ENCODE data around the gene EFNB3.

The EFNB3 gene

DNA sequence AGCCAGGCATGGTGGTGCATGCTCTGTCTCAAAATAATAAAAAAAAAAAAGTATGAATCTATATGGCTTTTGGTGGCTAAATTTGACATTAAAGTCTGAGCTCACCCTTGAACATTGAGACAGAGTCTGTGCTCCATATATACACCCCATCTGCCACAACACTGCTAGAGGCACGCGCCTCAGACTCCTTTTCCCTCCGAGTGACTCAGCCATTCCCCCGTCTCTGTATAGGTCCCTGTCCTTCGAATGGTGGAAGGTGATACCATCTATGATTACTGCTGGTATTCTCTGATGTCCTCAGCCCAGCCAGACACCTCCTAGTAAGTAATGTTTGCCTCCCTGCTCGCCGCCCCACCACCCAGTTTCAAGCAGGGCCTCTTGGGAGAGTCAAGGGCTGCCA, 4.5 kb upstream of the EFNB3 start:
- no peak for DNase-seq

DNA sequence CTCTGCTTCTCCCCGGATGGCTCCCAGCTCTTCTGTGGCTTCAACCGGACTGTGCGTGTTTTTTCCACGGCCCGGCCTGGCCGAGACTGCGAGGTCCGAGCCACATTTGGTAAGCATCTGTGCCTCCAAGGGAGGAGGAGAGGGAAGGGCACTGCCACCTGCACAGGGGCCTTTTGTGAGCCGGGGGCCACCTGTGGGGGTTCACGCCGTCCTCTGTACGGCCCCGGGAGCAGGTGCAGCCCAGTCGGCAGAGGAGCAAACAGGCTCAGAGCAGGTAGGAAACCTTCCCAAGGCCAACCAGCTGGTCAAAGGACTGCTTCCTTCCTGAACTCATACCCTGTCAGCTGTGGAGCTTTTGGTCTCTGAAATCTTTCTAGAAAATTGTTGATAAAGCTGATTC, 3.3 kb upstream of the EFNB3 start:
- DNase-seq: no peak

DNA sequence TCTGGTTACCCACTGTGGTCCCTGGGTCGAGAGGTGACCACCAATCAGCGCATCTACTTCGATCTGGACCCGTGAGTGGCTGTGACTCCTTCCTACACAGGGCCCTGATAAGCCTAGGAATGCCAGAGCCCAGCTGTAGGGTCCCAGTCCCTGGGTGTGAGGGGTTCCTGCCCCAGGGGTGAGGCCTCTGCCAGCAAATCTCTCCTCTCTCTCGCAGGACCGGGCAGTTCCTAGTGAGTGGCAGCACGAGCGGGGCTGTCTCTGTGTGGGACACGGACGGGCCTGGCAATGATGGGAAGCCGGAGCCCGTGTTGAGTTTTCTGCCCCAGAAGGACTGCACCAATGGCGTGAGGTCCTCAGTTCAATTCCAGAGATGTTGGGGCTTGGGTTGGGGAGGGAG, 2.2 kb upstream of the EFNB3 start:
- no peak for DNase-seq

DNA sequence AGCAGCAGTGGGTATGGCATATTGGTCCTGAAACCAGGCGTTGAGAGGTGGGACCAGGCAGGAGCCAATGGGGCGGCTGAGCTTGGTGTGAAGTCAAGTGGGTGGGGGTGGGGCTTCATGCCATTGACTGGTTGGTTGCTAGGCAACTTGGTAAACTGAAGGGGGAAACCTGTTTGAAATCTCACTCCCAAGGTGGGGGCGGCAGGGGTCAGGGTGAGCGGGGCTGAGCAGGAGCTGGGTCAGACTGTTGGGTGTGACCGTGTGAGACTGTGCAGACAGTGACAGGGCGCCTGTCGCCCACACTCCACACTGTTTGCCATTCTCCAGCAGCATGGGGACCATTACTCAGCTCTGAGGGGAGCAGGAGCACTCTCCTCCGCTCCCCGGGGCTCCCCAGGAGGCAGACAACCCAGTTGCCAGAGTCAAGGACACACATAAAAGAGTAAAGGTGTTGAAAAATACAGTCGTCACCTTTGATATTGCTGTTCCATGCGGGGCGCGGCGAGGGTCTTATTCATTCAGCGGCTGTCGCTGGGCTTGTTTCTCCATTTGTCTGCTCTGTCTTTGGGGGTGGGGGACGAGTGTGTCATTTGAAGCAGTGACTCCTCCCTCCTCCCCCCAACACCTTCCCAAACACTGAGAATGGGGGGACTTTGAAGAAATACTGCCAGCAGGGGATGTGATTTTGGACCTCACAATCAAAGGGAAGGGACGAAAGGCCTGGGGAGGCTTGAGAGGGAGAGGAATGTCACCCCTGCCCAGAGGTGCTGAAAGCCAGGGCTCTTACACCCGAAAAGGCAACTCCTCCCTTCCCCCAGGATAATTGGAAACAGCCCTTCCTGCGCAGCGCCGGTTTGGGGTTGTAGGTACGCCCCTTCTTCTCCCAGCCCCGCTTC, 1.2 kb upstream of the EFNB3 start:
- DNase-seq: peak; percentile 32

DNA sequence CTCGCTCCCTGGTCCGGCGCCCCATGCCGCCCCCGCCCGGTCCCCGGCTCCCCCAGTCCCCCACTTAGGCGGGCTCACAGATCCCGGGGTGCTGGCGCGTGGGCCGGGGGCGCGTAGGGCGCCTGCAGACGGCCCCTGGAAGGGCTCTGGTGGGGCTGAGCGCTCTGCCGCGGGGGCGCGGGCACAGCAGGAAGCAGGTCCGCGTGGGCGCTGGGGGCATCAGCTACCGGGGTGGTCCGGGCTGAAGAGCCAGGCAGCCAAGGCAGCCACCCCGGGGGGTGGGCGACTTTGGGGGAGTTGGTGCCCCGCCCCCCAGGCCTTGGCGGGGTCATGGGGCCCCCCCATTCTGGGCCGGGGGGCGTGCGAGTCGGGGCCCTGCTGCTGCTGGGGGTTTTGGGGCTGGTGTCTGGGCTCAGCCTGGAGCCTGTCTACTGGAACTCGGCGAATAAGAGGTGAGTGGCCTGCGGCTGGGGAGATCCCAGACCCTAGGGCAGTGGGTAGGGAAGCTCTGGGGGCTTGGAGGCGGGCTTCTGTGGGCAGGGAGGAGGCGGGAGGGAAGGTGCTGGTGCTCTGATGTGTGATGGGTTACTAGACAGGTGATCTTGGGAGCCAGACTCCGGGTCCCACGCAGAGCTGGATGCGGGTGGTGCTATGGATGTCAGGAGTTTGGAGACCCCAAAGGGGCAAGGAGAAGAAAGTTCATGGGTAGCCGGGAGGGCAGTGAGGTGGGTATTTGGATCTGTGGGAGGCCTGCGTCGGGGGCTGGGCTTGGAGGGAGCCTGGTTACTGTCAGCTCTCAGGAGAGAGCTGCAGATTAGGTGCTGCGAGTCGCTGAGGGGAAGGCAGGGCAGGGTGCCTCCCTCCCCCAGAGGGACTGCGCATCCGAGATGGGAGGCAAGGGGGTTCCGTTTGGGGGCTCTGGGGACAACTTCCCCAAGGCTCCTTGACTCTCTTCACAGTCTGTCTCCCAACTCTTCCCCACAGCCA, 560 bp downstream of the EFNB3 start:
- no peak for DNase-seq

DNA sequence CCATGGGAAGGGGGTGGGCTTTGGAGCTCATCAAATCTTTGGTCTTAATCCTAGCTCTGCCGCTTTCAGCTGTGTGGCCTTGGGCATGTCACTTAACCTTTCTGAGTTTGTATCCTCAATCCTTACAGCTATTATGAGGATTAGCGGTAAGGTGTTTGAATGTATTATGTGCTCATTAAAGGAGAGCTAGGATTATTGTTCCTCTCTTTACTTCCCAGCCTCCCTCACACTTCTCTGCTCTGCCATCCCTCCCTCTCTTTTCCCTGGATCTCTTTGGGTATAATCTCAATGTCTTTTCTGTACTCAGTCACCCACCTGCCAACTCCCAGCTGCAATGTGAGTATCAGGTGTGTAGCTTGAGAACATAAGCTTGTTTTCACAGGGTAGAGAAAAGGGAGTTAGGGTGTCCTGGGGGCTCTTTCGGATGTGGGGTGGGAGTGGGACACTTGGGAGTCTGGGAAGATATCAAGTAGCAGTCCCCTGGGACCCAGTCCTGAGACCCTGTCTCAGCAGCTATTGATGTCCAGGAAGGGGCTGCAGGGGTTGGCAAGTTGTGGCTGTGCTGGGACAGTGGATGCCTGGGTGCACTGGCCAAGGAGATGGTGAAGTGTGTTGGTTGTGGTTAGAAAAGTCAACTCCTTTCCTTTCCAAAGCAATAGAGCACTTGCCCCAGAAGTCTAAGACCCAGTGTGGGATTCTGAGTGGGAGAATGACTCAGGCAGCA, 1.8 kb downstream of the EFNB3 start:
- DNase-seq: no peak

DNA sequence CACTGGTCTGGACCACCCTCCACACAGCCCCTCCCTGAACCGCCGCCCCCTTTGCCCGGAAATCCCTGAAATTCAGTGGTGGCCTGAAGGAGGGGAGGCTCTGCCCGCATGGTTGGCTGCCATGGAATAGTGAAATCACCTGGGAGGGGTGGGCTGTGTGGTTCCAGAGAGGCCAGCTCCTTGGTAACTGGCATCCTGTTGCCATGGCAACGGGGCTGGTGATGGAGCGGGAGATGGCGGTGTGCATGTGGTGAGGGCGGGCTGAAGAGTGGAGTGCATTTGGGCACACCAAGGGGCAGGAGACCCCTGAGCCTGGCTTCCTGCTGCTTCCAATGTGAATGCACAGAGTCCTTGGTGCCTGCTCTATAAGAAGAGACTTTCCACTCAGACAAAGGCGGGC, 2.4 kb downstream of the EFNB3 start:
- no peak for DNase-seq

DNA sequence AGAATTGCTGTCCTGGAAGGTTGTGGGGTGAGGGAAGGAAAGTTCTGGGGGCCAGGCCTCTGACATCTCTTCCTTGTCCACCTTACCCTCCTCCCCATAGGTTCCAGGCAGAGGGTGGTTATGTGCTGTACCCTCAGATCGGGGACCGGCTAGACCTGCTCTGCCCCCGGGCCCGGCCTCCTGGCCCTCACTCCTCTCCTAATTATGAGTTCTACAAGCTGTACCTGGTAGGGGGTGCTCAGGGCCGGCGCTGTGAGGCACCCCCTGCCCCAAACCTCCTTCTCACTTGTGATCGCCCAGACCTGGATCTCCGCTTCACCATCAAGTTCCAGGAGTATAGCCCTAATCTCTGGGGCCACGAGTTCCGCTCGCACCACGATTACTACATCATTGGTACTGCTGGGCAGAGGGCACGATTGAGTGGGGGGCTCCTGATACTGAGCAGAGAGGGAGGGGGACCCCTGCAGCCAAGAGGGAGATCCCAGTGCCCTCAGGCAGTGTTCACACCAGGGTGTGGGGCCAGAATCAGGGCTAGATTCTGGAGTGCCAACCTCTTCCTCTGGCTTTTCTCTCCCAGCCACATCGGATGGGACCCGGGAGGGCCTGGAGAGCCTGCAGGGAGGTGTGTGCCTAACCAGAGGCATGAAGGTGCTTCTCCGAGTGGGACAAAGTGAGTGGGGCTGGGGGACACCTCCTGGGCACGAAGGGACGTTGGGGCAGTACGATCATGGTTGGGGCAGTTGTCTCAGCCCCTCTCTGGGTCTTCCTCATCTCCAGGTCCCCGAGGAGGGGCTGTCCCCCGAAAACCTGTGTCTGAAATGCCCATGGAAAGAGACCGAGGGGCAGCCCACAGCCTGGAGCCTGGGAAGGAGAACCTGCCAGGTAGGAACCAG, 3.1 kb downstream of the EFNB3 start:
- no peak for DNase-seq

DNA sequence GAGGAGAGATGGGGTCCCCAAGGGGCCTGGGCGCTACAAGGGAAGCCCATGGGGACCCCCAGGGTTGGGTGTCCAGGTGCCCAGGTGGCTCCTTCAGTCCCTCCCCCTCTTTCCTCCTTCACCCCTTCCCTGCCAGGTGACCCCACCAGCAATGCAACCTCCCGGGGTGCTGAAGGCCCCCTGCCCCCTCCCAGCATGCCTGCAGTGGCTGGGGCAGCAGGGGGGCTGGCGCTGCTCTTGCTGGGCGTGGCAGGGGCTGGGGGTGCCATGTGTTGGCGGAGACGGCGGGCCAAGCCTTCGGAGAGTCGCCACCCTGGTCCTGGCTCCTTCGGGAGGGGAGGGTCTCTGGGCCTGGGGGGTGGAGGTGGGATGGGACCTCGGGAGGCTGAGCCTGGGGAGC, 4.0 kb downstream of the EFNB3 start:
- no peak for DNase-seq

DNA sequence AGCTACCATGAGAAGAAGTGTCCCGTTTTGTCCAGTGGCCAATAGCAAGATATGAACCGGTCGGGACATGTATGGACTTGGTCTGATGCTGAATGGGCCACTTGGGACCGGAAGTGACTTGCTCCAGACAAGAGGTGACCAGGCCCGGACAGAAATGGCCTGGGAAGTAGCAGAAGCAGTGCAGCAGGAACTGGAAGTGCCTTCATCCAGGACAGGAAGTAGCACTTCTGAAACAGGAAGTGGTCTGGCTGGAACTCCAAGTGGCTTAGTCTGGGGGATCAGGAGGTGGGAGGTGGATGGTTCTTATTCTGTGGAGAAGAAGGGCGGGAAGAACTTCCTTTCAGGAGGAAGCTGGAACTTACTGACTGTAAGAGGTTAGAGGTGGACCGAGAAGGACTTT, 5.3 kb downstream of the EFNB3 start:
- no peak for DNase-seq

DNA sequence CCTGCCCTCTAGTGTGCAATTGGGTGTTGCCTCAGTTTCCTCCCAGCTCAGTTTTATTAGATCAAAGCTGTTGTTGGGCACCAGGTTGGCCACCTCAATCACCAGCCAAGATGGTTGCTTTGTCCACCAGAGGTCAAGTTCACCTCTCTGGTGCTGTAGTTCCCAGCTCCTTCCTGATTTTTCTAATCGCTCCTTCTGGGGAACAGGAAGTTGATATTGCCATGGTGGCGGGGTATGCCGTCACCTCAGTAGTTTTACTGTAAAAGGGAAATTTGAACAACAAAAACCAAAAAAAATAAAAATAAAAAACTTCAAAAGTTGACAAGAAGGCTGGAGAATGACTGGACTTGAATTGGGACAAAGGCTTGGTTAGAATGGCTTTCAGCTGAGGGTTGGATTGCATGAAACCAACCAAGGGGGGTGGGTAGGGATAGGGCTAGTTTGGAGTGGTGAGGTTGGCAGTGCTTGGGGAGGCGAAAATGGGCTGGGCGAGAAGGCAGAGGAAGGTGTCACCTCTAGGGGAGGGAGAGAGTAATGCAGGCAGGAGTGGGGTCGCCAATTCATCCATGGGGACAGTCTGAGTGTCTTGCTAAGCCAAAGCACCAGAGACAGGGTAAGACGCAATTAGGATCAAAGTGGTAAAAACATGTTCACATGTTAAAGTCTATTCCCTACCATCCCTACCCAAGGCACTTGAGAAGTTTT, 6.2 kb downstream of the EFNB3 start:
- DNase-seq: no peak

DNA sequence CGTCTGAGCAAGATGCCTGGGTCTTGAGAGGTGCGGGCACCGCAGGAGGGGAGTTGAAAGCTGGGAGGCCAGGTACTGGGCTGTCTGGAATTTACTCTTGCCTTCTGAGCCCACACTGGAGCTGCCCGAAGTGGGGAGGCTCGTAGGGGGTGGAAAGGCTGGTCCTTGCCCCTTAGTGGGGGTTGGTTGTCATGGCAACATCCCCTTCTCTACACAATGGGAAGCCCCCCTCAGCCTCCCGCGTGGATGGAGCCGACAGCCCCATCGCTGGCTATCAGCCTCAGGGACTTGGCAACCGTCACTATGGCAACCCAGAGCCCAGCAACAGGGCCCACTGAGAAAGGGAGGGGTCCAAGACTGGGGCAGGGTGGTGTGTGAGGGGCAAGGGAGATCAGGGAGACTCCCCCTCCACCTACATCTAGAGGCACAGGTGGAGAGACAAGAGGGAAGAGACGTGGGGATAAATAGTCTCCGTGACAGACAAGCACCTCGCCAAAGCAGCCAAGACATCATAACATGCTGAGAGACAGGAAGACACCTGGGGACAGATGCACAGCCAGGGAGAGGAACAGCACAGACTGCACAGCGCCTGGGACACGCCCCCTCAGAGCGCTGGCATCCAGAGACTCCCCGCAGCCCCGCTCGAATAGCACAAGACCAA, 7.2 kb downstream of the EFNB3 start:
- no peak for DNase-seq

DNA sequence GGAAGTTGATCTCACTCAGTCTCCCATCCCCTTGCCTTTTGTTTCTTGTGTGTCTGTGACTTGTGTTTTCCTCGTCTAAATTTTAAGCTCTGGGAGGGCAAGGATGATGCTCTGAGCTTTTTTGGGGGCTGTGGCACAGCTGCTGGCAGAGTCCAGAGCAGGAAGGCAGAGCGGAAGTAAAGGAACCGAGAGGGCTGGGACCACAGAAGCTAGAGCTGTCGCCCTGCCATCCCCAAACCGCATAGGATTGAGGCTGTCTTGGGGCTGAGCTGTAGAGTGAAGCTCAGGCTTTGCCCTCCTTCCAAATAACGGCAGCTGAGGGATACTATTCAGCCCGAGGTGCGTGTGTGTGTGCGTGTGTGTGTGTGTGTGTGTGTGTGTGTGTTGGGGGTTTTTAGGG, 8.8 kb downstream of the EFNB3 start:
- no peak for DNase-seq

DNA sequence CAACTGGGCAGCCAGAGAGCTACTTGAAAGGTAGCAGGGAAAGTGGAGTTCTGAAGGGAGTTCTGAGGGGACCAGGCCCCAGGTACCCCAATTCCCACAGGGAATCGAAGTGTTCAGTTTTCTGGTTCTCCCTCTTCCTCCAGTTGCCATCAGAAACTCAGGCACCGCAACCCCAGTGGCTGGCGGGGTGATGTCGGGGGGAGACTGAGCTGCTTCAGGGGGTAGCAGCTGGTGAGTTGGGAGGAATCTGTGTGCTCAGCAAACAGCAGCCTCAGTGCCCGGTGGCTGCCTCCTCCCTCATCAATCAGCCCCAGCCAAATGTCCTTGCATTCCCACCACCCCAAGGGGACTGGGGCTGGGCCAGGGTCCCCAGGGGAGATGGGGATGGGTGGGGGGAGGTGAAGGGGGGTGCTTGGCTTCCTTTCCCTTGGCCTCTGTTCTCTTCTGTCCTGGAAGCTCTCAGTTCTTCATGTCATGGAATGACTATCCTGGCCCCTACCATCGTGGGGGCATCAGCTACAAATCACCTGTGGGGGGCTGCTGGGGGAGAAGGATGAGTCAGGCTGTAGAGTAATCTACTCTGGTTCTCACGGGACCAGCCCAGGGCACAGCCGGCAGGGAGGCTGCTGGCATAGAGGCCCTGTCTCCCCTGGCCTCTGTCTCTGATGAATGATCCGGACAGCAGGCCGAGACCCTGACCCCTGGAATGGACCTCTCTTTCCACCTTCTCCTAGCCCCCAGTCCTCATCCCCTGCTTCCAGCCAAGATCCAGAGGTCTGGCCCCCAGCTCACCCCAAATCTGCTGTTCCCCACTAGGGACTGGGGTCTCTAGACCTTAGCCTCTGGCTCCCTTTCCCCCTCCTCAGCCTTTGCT, 10.0 kb downstream of the EFNB3 start:
- no peak for DNase-seq

DNA sequence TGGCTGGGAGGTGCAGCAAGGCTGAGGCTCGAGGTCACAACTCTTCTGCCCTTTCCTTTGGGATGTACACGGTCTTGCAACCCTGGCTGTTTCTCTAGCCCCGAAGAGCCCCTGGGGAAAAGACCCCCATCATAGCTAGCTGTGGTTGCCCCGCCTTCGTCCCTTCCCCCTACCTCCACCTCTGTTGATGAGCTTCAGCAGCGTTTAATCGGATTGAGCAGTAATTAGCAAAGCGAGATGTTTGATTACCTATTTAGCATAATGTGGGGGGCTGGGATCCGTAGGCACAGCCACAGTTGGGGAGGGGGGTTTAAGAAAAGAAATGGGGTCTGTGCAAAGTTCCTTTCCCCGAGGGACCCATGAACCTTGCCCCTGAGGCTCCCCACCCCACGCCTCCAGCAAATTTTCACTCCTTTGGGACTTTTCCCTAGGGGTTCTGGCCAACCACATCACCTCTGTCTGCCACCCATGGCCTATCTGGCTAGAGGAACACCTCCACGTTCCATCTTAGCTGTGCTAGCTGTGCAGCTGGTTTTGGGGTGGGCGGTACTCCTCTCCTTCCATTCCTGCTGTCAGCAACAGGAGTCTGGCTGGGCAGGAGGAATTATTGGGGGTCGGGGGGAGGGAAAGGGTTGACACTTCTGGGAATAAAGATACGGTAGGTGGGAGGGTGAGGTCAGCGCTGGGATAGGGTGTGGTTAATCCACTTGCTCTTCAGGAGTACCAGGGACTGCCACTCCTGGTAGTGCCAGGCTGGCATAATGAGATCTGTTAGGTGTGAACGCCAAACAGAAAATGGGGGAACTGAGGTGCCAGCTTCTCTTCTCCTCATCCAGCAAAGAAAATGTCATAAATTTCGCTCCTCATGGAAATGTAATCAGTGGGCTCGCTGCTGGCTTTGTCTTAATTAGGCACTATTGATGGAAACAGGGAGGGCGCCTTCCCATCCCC, 11.2 kb downstream of the EFNB3 start:
- no peak for DNase-seq

DNA sequence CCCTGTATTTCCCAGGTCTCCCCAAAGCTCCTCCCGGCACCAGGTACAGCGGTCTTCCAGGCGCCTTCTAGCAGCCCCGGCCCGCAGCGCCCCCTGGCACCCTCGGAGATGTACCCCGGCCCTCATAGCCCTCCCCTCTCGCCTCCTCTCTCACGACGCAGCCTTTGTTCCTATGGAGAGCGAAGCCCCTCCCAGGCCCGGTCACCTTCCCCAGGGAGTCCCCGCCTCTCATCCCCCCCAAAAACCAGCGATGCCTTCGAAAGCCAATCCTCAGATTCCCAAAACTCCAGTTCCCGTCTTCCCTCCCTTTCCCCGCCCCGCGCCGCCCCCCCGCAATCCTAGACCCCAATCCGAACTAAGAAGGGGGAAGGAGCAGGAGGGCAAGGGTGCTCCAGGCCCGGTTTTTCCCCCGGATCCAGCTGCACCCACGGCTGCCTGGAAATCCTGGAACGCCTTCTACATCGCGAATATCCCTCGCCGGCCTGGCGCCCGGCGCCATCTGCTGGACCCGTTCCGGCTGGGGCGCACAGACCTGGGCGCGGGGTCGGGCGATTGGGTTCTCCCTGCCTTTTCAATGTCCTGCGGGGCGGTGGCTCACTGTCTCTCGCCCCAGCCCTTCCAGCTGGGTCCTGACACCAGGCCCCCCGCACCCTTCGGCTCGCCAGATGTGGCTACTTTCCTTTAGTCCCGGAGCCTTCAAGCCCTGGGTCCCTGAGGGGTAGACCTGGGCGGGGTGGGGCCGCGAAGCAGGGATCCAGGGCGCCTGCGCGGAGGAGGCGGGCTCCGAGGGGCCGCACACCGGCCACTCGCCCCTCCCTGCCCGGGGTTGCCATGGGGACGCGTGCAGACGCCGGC, 12.1 kb downstream of the EFNB3 start, which contains the start of gene DNAH2:
TSS of gene DNAH2 (plus strand) at position 844 of the 855 bp plus-strand sequence. CDS start 1,991 bp downstream, outside the sequence.
- peak; percentile 15 for DNase-seq

DNA sequence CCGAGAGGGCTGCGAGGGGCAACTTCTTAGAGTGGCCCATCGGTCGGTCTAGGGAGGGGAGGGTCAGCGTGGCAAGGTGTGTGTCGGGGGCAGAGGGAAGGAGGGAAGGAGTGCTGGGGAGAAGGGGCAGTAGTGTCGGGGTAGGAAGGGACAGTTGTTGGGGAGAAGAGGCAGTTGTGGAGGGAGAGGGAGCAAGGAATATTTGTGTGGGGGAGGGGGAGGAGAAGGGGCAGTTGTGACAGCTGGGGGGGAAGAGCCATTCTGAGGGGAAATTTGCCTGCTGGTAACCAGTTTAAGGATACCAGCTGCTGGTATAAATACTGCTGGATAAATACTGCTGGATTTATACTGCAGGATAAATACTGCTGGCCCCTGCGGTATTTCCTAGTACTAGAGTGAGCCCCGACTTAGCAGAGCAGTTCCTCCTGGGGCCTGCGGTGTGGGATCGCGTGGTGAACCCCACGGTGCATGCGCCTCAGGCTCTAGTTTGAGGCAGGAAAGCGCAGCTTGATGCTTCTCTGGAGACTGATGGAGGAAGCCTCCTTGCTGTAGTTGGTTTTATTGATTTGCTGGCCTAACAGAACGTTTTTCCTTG, 12.9 kb downstream of the EFNB3 start:
- DNase-seq: peak; percentile 18
